Natural killer cell (primary cell): ENCODE results near the gene PAPOLA. TPM values are rescaled to one million over a fixed set of nuclear protein-coding genes. Genes with fewer than 3 reads are reported as not detected.

ENCODE experiments used
- ATAC-seq, 3 donors: fragments of 150-1000 bp in 2 of 3; fragments of 200-7000 bp in 1 of 3; cut with Tn5 transposase; 1 replicate in 1 of 3; 2 replicates in 2 of 3; pipeline ENCODE4 v1.10.0; 2021; ENCODE audit warnings: mild to moderate bottlenecking in 2 of 3, moderate library complexity in 2 of 3
- DNase-seq, 2 donors: peaks; one replicate each; pipeline versions ENCODE4 v3.0.0 to v3.0.0-alpha.2; 2013 to 2021; ENCODE audit warnings: mixed read lengths in 1 of 2
- H3K27ac ChIP-seq: one replicate; pipeline ENCODE4 v1.5.1; 2013; ENCODE audit warnings: mild to moderate bottlenecking, low read length
- H3K27me3 ChIP-seq: one replicate; pipeline ENCODE4 v1.6.1; 2013; ENCODE audit warnings: low read length; ENCODE audit not compliant: control insufficient read depth, insufficient read depth
- H3K36me3 ChIP-seq: one replicate; pipeline ENCODE4 v1.6.1; 2013; ENCODE audit warnings: low read length; ENCODE audit not compliant: control insufficient read depth, insufficient read depth
- H3K4me1 ChIP-seq: one replicate; pipeline ENCODE4 v1.6.1; 2013; ENCODE audit warnings: low read length; ENCODE audit not compliant: control insufficient read depth, insufficient read depth
- H3K4me3 ChIP-seq: one replicate; pipeline ENCODE4 v1.5.1; 2013; ENCODE audit warnings: low read length
- H3K9me3 ChIP-seq: one replicate; pipeline ENCODE4 v1.6.1; 2013; ENCODE audit warnings: low read length; ENCODE audit not compliant: control insufficient read depth, insufficient read depth
- H3K27ac Mint-ChIP-seq, 2 donors: one replicate each; pipeline ENCODE4 v1.8.0; 2022; ENCODE audit warnings: mild to moderate bottlenecking in 2 of 2, mixed read lengths in 2 of 2, moderate library complexity in 1 of 2
- H3K27me3 Mint-ChIP-seq, 2 donors: one replicate each; pipeline ENCODE4 v1.8.0; 2022; ENCODE audit warnings: low read depth in 2 of 2, mixed read lengths in 2 of 2
- H3K36me3 Mint-ChIP-seq: one replicate; pipeline ENCODE4 v1.8.0; 2022; ENCODE audit warnings: mixed read lengths
- H3K4me1 Mint-ChIP-seq, 2 donors: one replicate each; pipeline ENCODE4 v1.8.0; 2022; ENCODE audit warnings: mixed read lengths in 2 of 2
- H3K4me3 Mint-ChIP-seq: one replicate; pipeline ENCODE4 v1.8.0; 2022; ENCODE audit warnings: mild to moderate bottlenecking, moderate library complexity, mixed read lengths
- H3K9me3 Mint-ChIP-seq, 2 donors: one replicate each; pipeline ENCODE4 v1.8.0; 2022; ENCODE audit warnings: mixed read lengths in 2 of 2
- whole genome bisulfite sequencing: methylation state at CpG from one replicate; pipeline ENCODE4 v1.1.7; 2013; ENCODE audit warnings: missing lambda C conversion rate; ENCODE audit not compliant: insufficient coverage; 5-methylcytosine and 5-hydroxymethylcytosine counted together
- intact Hi-C: fragments of 100-400 bp; cut with micrococcal nuclease; formaldehyde crosslinking; loops from one replicate; pipeline ENCODE4 v1.14.2; 2022
- total RNA-seq, 4 donors: library from RNA; stranded (reverse); fragments of 120-200 nt in 1 of 4; gene quantifications; one replicate each; pipeline versions ENCODE4 v1.2.3 to v1.2.4, GENCODE V29; 2013 to 2022
- TF ChIP-seq, protein P1 (sequence below): fragments of 200-600 bp; IDR thresholded peaks from one replicate; pipeline ENCODE4 v1.8.0; 2022; ENCODE audit warnings: antibody characterized with exemption

The PAPOLA gene
- total RNA-seq, 3 donors from 2014 or later (not counting 1 experiment from before 2014, with no cell fraction given) = 200 to 225 (median 224) TPM

DNA sequence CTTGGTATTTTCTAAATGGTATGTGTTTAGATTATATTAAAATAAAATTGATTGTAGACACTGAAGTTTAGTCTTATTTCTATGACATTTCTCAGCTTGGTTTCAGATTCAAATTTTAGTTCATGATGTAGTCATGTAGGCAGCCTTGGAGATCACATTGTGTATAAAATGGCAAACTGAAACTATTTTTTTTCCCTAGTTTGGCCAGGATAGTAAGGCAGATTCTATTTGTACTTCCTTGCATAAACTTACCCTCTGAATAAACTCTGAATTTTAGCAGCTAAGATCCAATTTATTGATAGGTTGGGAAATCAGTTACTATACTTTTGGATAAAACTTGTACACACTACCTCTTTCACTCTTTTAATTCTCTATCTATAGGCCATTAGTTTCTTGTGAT, 30.4 kb downstream of the PAPOLA start:
- Histone ChIP-seq H3K4me3 (no peak overlapping the region), H3K9me3 (no peaks in the 10 kb centered on the region), H3K4me1 (no peaks in the 10 kb centered on the region), H3K27ac (no peak overlapping the region), H3K36me3 (peaks cover 60% of the 10 kb centered on the region), H3K27me3 (no peaks in the 10 kb centered on the region)
- Mint-ChIP-seq H3K4me1 (peaks cover 0 to 7% of the 10 kb centered on the region in 2 donors), H3K4me3 (no peak overlapping the region), H3K9me3 (no peaks in the 10 kb centered on the region), H3K27ac (no peak overlapping the region), H3K27me3 (no peaks in the 10 kb centered on the region), H3K36me3 (no peaks in the 10 kb centered on the region)
- ATAC-seq (no peak), DNase-seq (no peak)
- intact Hi-C loops = no loop called here
- TF ChIP-seq, protein P1, sequence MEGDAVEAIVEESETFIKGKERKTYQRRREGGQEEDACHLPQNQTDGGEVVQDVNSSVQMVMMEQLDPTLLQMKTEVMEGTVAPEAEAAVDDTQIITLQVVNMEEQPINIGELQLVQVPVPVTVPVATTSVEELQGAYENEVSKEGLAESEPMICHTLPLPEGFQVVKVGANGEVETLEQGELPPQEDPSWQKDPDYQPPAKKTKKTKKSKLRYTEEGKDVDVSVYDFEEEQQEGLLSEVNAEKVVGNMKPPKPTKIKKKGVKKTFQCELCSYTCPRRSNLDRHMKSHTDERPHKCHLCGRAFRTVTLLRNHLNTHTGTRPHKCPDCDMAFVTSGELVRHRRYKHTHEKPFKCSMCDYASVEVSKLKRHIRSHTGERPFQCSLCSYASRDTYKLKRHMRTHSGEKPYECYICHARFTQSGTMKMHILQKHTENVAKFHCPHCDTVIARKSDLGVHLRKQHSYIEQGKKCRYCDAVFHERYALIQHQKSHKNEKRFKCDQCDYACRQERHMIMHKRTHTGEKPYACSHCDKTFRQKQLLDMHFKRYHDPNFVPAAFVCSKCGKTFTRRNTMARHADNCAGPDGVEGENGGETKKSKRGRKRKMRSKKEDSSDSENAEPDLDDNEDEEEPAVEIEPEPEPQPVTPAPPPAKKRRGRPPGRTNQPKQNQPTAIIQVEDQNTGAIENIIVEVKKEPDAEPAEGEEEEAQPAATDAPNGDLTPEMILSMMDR = no peak

DNA sequence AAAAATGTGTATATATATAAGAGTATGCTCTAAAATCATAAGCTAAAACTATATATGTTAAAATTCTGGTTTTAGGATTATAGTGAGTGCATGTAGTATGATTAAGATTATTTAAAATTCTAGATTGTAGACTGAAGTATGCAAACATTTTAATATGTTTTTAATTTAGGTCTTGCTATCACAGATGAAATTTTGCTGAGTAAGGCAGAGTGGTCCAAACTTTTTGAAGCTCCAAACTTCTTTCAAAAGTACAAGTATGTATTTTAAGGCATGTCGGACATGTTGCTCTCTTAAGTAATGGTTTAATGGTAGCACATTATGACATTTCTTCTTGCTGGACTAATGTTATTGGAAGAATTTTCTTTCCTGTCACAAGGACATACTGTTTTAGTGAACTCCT, 34.6 kb downstream of the PAPOLA start:
- Histone ChIP-seq H3K36me3 (peaks cover 39% of the 10 kb centered on the region), H3K9me3 (no peaks in the 10 kb centered on the region), H3K4me3 (no peak overlapping the region), H3K27me3 (no peaks in the 10 kb centered on the region), H3K27ac (no peak overlapping the region), H3K4me1 (no peaks in the 10 kb centered on the region)
- Mint-ChIP-seq H3K4me3 (no peak overlapping the region), H3K4me1 (no peaks in the 10 kb centered on the region), H3K36me3 (no peaks in the 10 kb centered on the region), H3K27ac (peak overlapping the region in 1 of 2 donors; percentile 58), H3K9me3 (no peaks in the 10 kb centered on the region), H3K27me3 (no peaks in the 10 kb centered on the region)
- DNase-seq (no peak), ATAC-seq (no peak)
- intact Hi-C loops = no loop called here
- TF ChIP-seq, protein P1 = no peak
- 100% methylated on average over 1 of the region's 1 CpG for WGBS

GRCh38 chr14:96538097-96538989, 36.2 kb downstream of the PAPOLA start:
- Mint-ChIP-seq H3K27me3 (no peaks in the 10 kb centered on the region), H3K27ac (peak overlapping the region in 1 of 2 donors; percentile 58)

More at GRCh38 chr14:96538097-96538989, 36.2 kb downstream of the PAPOLA start:
- no peak for ATAC-seq
- Histone ChIP-seq H3K4me1 (no peaks in the 10 kb centered on the region), H3K27me3 (no peaks in the 10 kb centered on the region), H3K9me3 (no peaks in the 10 kb centered on the region), H3K36me3 (peaks cover 35% of the 10 kb centered on the region), H3K4me3 (no peak overlapping the region), H3K27ac (no peak overlapping the region)
- H3K9me3 Mint-ChIP-seq = no peaks in the 10 kb centered on the region
- 88% methylated on average over 3 of the region's 3 CpGs for WGBS
- TF ChIP-seq, protein P1 = no peak
- no peak overlapping the region for H3K4me3 Mint-ChIP-seq
- no peaks in the 10 kb centered on the region for H3K36me3 Mint-ChIP-seq
- no peaks in the 10 kb centered on the region for H3K4me1 Mint-ChIP-seq
- intact Hi-C loops = no loop called here
- no peak for DNase-seq
